ENCODE data around the gene TMEM163.

The TMEM163 gene

DNA sequence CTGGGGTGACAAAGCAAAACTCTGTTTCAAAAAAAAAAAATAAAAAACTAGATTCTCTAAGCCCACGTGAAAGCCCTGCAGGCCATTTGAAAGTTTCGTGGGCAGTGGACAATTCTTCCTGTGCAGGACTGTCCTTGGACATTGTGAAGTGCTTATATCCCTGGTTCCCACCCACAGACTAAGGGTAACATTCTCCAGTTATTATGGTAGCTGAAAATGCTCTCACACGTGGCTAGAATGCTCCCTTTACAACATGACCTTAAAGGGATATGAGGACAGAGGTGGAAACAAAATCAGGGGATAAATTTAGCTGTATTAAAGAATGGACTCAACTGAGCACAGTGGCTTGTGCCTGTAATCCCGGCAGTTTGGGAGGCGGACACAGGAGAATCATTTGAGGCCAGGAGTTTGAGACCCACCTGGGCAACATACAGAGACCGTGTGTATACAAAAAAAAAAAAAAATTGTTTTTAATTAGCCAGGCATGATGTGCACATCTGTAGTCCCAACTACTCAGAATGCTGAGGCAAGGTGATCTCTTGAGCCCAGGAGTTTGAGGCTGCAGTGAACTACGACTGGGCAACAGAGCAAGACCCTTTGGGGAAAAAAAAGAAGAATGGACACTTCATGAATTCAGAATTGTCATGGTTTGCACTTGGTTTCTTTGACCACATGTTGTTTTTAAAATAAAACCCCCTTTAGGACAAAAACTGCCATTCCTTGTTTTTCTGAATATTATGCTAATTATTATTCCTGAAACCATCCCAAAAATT is 297.1 kb downstream of the TMEM163 start:
- Histone ChIP-seq H3K27ac (ENCODE audit: low read depth, low read length) (no peak overlapping the region), H3K36me3 (ENCODE audit: insufficient read depth, low read length) (no peaks in the 10 kb centered on the region), H3K4me3 (ENCODE audit: low read depth, low read length) (no peak overlapping the region), H3K79me2 (ENCODE audit: control insufficient read depth, insufficient read depth, low read length, unreplicated experiment) (no peaks in the 10 kb centered on the region), H2AFZ (ENCODE audit: low read length, unreplicated experiment) (no peak overlapping the region), H3K27me3 (ENCODE audit: insufficient read depth, low read length) (no peaks in the 10 kb centered on the region), H3K4me1 (ENCODE audit: control insufficient read depth, insufficient read depth, low read length, unreplicated experiment) (no peaks in the 10 kb centered on the region)

GRCh38 chr2:134420920-134421319 is 297.9 kb downstream of the TMEM163 start:
- Histone ChIP-seq H2AFZ (ENCODE audit: low read length, unreplicated experiment) (no peak overlapping the region), H3K4me3 (ENCODE audit: low read depth, low read length) (no peak overlapping the region), H3K27me3 (ENCODE audit: insufficient read depth, low read length) (no peaks in the 10 kb centered on the region), H3K4me1 (ENCODE audit: control insufficient read depth, insufficient read depth, low read length, unreplicated experiment) (no peaks in the 10 kb centered on the region), H3K79me2 (ENCODE audit: control insufficient read depth, insufficient read depth, low read length, unreplicated experiment) (no peaks in the 10 kb centered on the region), H3K36me3 (ENCODE audit: insufficient read depth, low read length) (no peaks in the 10 kb centered on the region), H3K27ac (ENCODE audit: low read depth, low read length) (no peak overlapping the region)

DNA sequence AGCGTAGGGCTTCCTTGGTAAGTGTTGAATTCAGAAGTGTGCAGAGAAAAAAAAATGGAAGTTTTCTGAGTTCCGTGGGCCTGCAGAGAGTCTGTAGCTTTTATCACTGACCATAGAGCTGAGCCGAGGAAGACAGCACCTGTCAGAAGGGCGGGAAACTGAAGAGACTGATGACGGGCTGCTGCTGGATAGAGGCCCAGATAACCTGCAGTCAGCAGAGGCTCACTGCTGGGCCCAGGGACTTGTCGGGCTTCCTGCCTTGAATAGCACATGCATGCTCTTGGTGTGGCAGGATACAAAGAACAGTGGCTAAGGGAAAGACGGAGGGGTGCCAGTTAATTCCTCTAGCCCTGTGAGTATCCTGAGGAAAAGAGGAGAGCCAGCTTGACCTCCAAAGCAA is 298.5 kb downstream of the TMEM163 start:
- no peaks in the 10 kb centered on the region for H3K36me3 ChIP-seq (ENCODE audit: insufficient read depth, low read length)
- H2AFZ ChIP-seq (ENCODE audit: low read length, unreplicated experiment), result no peak overlapping the region
- H3K79me2 ChIP-seq (ENCODE audit: control insufficient read depth, insufficient read depth, low read length, unreplicated experiment), result no peaks in the 10 kb centered on the region
- H3K27me3 ChIP-seq (ENCODE audit: insufficient read depth, low read length), result no peaks in the 10 kb centered on the region
- H3K27ac ChIP-seq (ENCODE audit: low read depth, low read length), result no peak overlapping the region
- H3K4me3 ChIP-seq (ENCODE audit: low read depth, low read length), result no peak overlapping the region
- no peaks in the 10 kb centered on the region for H3K4me1 ChIP-seq (ENCODE audit: control insufficient read depth, insufficient read depth, low read length, unreplicated experiment)

- Histone ChIP-seq H3K27me3 (ENCODE audit: insufficient read depth, low read length) (no peaks in the 10 kb centered on the region), H3K4me1 (ENCODE audit: control insufficient read depth, insufficient read depth, low read length, unreplicated experiment) (no peaks in the 10 kb centered on the region), H3K36me3 (ENCODE audit: insufficient read depth, low read length) (no peaks in the 10 kb centered on the region), H2AFZ (ENCODE audit: low read length, unreplicated experiment) (no peak overlapping the region), H3K79me2 (ENCODE audit: control insufficient read depth, insufficient read depth, low read length, unreplicated experiment) (no peaks in the 10 kb centered on the region), H3K4me3 (ENCODE audit: low read depth, low read length) (no peak overlapping the region), H3K27ac (ENCODE audit: low read depth, low read length) (no peak overlapping the region)
Measured at GRCh38 chr2:134417968-134418582, 300.7 kb downstream of the TMEM163 start.

GRCh38 chr2:134416637-134417036 is 302.2 kb downstream of the TMEM163 start:
- H3K4me3 ChIP-seq (ENCODE audit: low read depth, low read length), result no peak overlapping the region
- no peaks in the 10 kb centered on the region for H3K4me1 ChIP-seq (ENCODE audit: control insufficient read depth, insufficient read depth, low read length, unreplicated experiment)
- no peaks in the 10 kb centered on the region for H3K79me2 ChIP-seq (ENCODE audit: control insufficient read depth, insufficient read depth, low read length, unreplicated experiment)
- H3K27me3 ChIP-seq (ENCODE audit: insufficient read depth, low read length), result no peaks in the 10 kb centered on the region
- no peak overlapping the region for H2AFZ ChIP-seq (ENCODE audit: low read length, unreplicated experiment)
- H3K27ac ChIP-seq (ENCODE audit: low read depth, low read length), result no peak overlapping the region
- no peaks in the 10 kb centered on the region for H3K36me3 ChIP-seq (ENCODE audit: insufficient read depth, low read length)

DNA sequence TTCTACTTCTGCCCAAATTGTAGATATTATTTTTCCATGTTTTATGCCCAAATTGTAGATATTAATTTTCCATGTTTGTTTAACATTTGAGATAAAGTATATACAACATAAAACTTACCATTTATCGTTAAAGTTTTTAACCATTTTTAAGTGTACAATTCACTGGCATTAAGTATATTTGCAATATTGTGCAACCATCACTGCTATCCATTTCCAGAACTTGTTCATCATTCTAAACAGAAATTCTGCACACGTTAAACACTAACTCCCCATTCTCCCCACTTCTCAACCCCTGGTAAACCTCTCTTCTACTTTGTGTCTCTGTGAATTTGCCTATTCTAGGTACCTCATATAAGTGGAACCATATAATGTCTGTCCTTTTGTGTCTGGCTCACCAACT is 302.8 kb downstream of the TMEM163 start:
- Histone ChIP-seq H3K4me1 (ENCODE audit: control insufficient read depth, insufficient read depth, low read length, unreplicated experiment) (peaks cover 6% of the 10 kb centered on the region), H3K4me3 (ENCODE audit: low read depth, low read length) (no peak overlapping the region), H3K27me3 (ENCODE audit: insufficient read depth, low read length) (no peaks in the 10 kb centered on the region), H3K79me2 (ENCODE audit: control insufficient read depth, insufficient read depth, low read length, unreplicated experiment) (no peaks in the 10 kb centered on the region), H3K36me3 (ENCODE audit: insufficient read depth, low read length) (no peaks in the 10 kb centered on the region), H2AFZ (ENCODE audit: low read length, unreplicated experiment) (no peak overlapping the region), H3K27ac (ENCODE audit: low read depth, low read length) (no peak overlapping the region)

DNA sequence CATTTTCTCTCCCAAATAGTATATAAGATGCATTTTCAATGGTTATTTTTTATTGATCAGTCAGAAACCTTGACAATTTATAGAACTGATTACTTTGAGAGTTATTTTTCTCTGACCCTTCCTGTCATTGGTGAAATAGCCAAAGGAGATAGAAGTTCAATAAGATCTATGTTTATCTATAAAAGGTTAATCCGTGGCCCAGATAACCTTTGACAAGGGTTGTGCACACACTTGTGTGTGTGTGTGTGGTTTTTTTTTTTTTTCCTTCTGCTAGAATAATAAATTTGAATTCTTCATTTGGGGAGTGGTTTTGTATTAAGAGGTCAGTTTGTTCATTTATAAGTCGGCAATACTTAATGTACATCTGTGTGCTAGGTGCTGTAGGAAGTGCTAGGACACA is 304.9 kb downstream of the TMEM163 start:
- Histone ChIP-seq H3K4me1 (ENCODE audit: control insufficient read depth, insufficient read depth, low read length, unreplicated experiment) (peaks cover 27% of the 10 kb centered on the region), H3K4me3 (ENCODE audit: low read depth, low read length) (no peak overlapping the region), H3K27me3 (ENCODE audit: insufficient read depth, low read length) (no peaks in the 10 kb centered on the region), H3K79me2 (ENCODE audit: control insufficient read depth, insufficient read depth, low read length, unreplicated experiment) (no peaks in the 10 kb centered on the region), H2AFZ (ENCODE audit: low read length, unreplicated experiment) (no peak overlapping the region), H3K36me3 (ENCODE audit: insufficient read depth, low read length) (no peaks in the 10 kb centered on the region), H3K27ac (ENCODE audit: low read depth, low read length) (no peak overlapping the region)

GRCh38 chr2:134413430-134413829 is 305.4 kb downstream of the TMEM163 start:
- Histone ChIP-seq H2AFZ (ENCODE audit: low read length, unreplicated experiment) (no peak overlapping the region), H3K36me3 (ENCODE audit: insufficient read depth, low read length) (no peaks in the 10 kb centered on the region), H3K4me1 (ENCODE audit: control insufficient read depth, insufficient read depth, low read length, unreplicated experiment) (peaks cover 31% of the 10 kb centered on the region), H3K4me3 (ENCODE audit: low read depth, low read length) (no peak overlapping the region), H3K27ac (ENCODE audit: low read depth, low read length) (no peak overlapping the region), H3K79me2 (ENCODE audit: control insufficient read depth, insufficient read depth, low read length, unreplicated experiment) (no peaks in the 10 kb centered on the region), H3K27me3 (ENCODE audit: insufficient read depth, low read length) (no peaks in the 10 kb centered on the region)

DNA sequence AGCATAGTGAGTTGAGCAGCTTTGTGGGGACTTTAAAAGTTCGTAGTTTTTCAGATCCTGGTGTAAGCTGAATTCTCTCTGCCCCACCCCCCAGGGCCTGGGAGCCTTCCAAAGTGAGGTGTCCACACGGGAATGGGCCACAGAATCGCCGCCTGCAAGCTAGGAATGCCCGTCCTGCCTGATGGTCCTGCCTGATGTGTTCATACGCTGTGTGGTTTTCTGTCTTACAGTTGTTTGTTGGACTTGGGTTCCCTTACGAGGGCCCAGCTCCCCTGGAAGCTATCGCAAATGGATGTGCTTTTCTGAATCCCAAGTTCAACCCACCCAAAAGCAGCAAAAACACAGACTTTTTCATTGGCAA is 306.2 kb downstream of the TMEM163 start:
- H3K27me3 ChIP-seq (ENCODE audit: insufficient read depth, low read length), result no peaks in the 10 kb centered on the region
- no peaks in the 10 kb centered on the region for H3K36me3 ChIP-seq (ENCODE audit: insufficient read depth, low read length)
- no peak overlapping the region for H2AFZ ChIP-seq (ENCODE audit: low read length, unreplicated experiment)
- no peak overlapping the region for H3K4me3 ChIP-seq (ENCODE audit: low read depth, low read length)
- no peaks in the 10 kb centered on the region for H3K79me2 ChIP-seq (ENCODE audit: control insufficient read depth, insufficient read depth, low read length, unreplicated experiment)
- H3K4me1 ChIP-seq (ENCODE audit: control insufficient read depth, insufficient read depth, low read length, unreplicated experiment), result peaks cover 39% of the 10 kb centered on the region
- H3K27ac ChIP-seq (ENCODE audit: low read depth, low read length), result no peak overlapping the region

DNA sequence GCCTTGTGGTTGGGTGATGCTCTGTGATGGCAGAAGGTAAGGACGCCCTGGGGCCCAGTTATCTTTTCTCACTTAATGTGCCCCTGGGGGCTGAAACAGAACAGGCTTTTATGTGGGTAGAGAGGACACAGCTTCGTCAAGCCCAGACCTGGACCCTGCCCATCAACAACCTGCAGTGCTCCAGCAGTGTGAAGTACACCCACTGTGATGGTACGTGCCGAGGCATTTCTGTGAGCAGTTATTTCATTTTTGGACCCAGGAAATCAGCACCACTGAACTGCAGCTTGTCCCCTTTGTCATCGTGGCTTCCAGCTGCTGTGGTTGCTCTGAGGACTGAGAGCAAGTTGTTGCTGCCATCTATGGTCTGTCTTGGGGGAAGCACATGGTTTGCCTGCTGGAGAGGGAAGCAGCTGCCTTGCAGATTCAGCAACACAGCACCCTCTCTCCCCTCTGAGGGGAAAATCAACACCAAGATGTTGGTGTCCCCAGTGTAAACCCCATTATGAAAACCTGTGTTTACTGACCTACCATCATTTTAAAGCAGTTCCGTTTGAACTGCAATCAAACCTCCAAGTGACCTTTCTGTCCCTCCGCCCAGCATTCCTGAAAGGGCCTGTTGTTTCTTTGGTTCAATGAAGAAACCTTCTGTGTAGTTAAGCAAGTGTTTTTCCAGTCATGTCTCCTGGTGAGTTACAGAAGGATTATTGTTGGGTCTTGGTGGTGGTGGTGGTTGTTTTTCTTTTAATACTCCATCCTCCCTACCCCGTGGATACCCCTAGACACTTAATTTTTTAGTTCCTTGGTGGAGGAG is 306.8 kb downstream of the TMEM163 start:
- Histone ChIP-seq H3K4me1 (ENCODE audit: control insufficient read depth, insufficient read depth, low read length, unreplicated experiment) (peaks cover 45% of the 10 kb centered on the region), H3K27me3 (ENCODE audit: insufficient read depth, low read length) (no peaks in the 10 kb centered on the region), H2AFZ (ENCODE audit: low read length, unreplicated experiment) (no peak overlapping the region), H3K27ac (ENCODE audit: low read depth, low read length) (no peak overlapping the region), H3K79me2 (ENCODE audit: control insufficient read depth, insufficient read depth, low read length, unreplicated experiment) (no peaks in the 10 kb centered on the region), H3K4me3 (ENCODE audit: low read depth, low read length) (no peak overlapping the region), H3K36me3 (ENCODE audit: insufficient read depth, low read length) (no peaks in the 10 kb centered on the region)

Measured in ACC112 (cell line).